ENCODE data around the gene CFAP57. TPM values are rescaled to one million over a fixed set of nuclear protein-coding genes. Genes with fewer than 3 reads are reported as not detected.

The CFAP57 gene
- total RNA-seq, 1 experiment from 2014 or later: 0.69 TPM

DNA sequence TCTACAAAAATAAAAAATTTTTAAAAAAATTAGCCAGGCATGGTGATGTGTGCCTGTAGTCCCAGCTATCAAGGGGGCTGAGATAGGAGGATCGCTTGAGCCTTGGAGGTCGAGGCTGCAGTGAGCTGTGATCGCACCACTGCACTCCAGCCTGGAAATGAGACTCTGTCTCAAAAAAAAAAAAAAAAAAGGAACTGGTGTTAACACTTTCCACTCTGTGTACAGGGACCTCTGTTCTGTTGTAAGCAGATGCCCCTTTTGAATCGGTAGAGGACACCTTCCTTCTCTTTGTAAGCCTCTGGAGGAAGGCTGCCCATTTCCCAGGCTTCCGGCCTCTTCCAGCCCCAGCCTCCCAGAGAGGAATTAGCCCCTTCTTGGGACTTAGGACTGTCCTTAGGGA, 120.5 kb downstream of the CFAP57 start:
- no peak for DNase-seq (ENCODE audit: extremely low read depth, low read depth)

- no peak for DNase-seq (ENCODE audit: extremely low read depth, low read depth)
Measured at GRCh38 chr1:43293176-43293575, 121.0 kb downstream of the CFAP57 start.

GRCh38 chr1:43293896-43294760, 122.0 kb downstream of the CFAP57 start:
- DNase-seq (ENCODE audit: extremely low read depth, low read depth): no peak

GRCh38 chr1:43294761-43295160, 122.6 kb downstream of the CFAP57 start:
- no peak for DNase-seq (ENCODE audit: extremely low read depth, low read depth)

DNA sequence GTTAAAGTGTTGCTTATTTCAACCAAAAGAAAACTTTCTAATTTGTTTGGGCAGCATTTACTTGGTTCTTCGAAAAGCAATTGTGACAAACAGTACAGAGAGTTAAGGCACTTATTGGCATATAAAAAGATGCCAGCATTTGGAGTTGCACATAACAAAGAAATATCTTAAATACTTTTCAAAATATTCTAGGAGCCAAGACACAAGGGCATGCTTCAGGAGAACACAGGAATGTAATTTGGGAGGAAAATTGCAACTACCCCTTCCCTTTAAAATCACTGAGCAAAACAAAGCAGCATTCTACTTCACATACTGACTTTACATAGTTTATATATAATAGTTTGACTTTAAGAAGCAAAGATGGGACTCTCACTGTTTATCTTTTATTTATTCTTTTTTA, 124.1 kb downstream of the CFAP57 start:
- no peak for DNase-seq (ENCODE audit: extremely low read depth, low read depth)

DNA sequence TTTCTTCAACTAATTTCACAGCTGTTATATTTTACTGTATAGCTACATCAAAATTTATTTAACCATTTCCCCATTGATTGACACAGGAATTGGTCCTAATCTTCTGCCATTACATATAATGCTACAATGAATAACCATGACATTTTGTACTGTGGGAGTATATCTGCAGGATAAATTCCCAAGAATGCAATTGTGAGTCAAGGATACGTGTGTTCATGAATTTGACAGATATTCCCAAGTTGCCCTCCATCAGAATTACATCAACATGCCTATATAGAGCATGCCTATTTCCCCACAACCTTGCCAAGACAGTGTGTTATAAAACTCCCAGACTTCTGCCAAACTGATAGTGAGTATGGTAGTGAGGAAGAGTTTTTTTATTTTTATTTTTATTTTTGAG, 125.9 kb downstream of the CFAP57 start:
- DNase-seq (ENCODE audit: extremely low read depth, low read depth): no peak

DNA sequence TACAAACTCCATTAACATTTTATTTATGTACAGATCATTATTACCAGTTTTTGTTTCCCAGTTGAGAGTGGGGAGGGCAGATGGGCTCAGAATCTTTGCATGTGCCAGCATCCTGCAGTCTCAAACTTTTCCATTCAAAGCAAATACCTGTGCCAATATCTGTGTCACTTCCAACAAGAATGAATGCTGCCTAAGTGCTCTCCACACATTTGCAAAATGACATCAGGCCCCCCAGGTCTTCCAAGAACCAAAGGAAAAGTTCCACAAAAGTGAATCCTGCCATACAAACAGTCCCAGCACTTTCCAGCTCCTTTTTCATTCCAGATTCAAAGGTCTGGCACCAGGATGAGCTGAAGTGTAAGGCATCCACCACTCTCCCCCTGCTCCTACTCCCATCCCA, 127.0 kb downstream of the CFAP57 start:
- no peak for DNase-seq (ENCODE audit: extremely low read depth, low read depth)

- no peak for DNase-seq (ENCODE audit: extremely low read depth, low read depth)
Measured at GRCh38 chr1:43300378-43301094, 128.4 kb downstream of the CFAP57 start, which contains the start of gene TIE1. TIE1 (plus strand) TSS chr1:43300982; CDS start chr1:43301072, 90 bp downstream.

GRCh38 chr1:43302201-43302600, 130.1 kb downstream of the CFAP57 start:
- no peak for DNase-seq (ENCODE audit: extremely low read depth, low read depth)

GRCh38 chr1:43302721-43303470, 130.8 kb downstream of the CFAP57 start:
- no peak for DNase-seq (ENCODE audit: extremely low read depth, low read depth)

- DNase-seq (ENCODE audit: extremely low read depth, low read depth): no peak
Measured at GRCh38 chr1:43303471-43304313, 131.6 kb downstream of the CFAP57 start.

Small RNAs within 50 kb of the gene (small RNA-seq; reads per million reads assigned to genes)
- 0 reads per million in 2 experiments for gene RNA5SP46

Other genes with a start within 250 kb of the CFAP57 start
- gene SLC2A1, start 213.5 kb upstream of the CFAP57 start, total RNA-seq (2014; rRNA removed; shearing (Covaris generic)): 129 and 170 TPM in 2 replicates
- 152 and 154 TPM in 2 replicates for gene EBNA1BP2, start within 50 bp of the CFAP57 start, total RNA-seq (2014; rRNA removed; shearing (Covaris generic))
- gene TMEM125, start 97.7 kb downstream of the CFAP57 start, total RNA-seq (2014; rRNA removed; shearing (Covaris generic)): not detected in 2 replicates
- gene C1orf210, start 113.3 kb downstream of the CFAP57 start, total RNA-seq (2014; rRNA removed; shearing (Covaris generic)): 0.12 TPM in 1 of 2 replicates, not detected in the other
- gene TIE1, start 128.7 kb downstream of the CFAP57 start, total RNA-seq (2014; rRNA removed; shearing (Covaris generic)): not detected in 2 replicates
- not detected in 2 replicates for gene MPL, start 165.5 kb downstream of the CFAP57 start, total RNA-seq (2014; rRNA removed; shearing (Covaris generic))
- gene CDC20, start 186.7 kb downstream of the CFAP57 start, total RNA-seq (2014; rRNA removed; shearing (Covaris generic)): 81.9 and 84.7 TPM in 2 replicates
- 68.9 and 69.5 TPM in 2 replicates for gene ELOVL1, start 195.7 kb downstream of the CFAP57 start, total RNA-seq (2014; rRNA removed; shearing (Covaris generic))
- 48.2 and 50.4 TPM in 2 replicates for gene MED8, start 217.5 kb downstream of the CFAP57 start, total RNA-seq (2014; rRNA removed; shearing (Covaris generic))
- gene SZT2, start 217.6 kb downstream of the CFAP57 start, total RNA-seq (2014; rRNA removed; shearing (Covaris generic)): 13.8 and 16.2 TPM in 2 replicates

All from NCI-H460 (cell line).